Heart left ventricle (tissue), 13 donors: ENCODE data around the gene STX16.

Experiments
- CTCF ChIP-seq, 12 donors: fragments of 200-600 bp; sonication (generic) in 4 of 12; IDR thresholded peaks; one replicate each; pipeline versions ENCODE4 v1.5.0 to v1.8.0; 2018 to 2022; ENCODE audit warnings: antibody characterized with exemption in 12 of 12, mild to moderate bottlenecking in 5 of 12
- POLR2A ChIP-seq, 2 donors: fragments of 450-650 bp; IDR thresholded peaks; one replicate each; pipeline ENCODE4 v1.6.1; 2017; ENCODE audit warnings: antibody characterized with exemption in 2 of 2, mild to moderate bottlenecking in 2 of 2, moderate library complexity in 2 of 2
- donor health status: ischemic (EF 13 %, LVEDD 7.1; RV severe dilation, severe dysfunction).
- donor health status: DM: no; HTN: yes; CAD: no.
- donor health status: DM: no; HTN: no; CAD: no.
- donor health status: ischemic (EF 25% LVEDD 6.9; RV normal size, moderate dysfunction).
- donor health status: ischemic (EF 25% LVEDD 5.7; RV mildly dilated, moderate dysfunction).
- donor health status: ischemic (EF 35%, LVEDD 5.7; RV mildly dilated, moderate dysfunction).
- donor health status: nonischemic (EF 11% LVEDD 7.7; RV severe dilation, severe dysfunction).
- donor health status: DM: yes; HTN: yes; CAD: no.
- donor health status: PGD.
- donor health status: ischemic (EF 29% LVEDD 5.4; RV normal size, mild dysfunction).
- donor health status: nonischemic (EF 23%, LVEDD 6.1; RV moderate dilation, normal function).

GRCh38 chr20:58614984-58615760, 35.9 kb upstream of the STX16 start:
- TF ChIP-seq CTCF (IDR thresholded peaks at IDR 0.05), result no peak
- TF ChIP-seq POLR2A (IDR thresholded peaks at IDR 0.05), result no peak
